ENCODE data around the gene PCDHA9.
"Not testable (repeated sequence)": the region's sequence is repeated elsewhere in the genome, so short reads cannot be mapped to it uniquely, and the experiment has no call there.

PCDHA9 gene, protein sequence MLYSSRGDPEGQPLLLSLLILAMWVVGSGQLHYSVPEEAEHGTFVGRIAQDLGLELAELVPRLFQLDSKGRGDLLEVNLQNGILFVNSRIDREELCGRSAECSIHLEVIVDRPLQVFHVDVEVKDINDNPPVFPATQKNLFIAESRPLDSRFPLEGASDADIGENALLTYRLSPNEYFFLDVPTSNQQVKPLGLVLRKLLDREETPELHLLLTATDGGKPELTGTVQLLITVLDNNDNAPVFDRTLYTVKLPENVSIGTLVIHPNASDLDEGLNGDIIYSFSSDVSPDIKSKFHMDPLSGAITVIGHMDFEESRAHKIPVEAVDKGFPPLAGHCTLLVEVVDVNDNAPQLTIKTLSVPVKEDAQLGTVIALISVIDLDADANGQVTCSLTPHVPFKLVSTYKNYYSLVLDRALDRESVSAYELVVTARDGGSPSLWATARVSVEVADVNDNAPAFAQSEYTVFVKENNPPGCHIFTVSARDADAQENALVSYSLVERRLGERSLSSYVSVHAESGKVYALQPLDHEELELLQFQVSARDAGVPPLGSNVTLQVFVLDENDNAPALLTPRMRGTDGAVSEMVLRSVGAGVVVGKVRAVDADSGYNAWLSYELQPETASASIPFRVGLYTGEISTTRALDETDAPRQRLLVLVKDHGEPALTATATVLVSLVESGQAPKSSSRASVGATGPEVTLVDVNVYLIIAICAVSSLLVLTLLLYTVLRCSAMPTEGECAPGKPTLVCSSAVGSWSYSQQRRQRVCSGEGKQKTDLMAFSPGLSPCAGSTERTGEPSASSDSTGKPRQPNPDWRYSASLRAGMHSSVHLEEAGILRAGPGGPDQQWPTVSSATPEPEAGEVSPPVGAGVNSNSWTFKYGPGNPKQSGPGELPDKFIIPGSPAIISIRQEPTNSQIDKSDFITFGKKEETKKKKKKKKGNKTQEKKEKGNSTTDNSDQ

GRCh38 chr5:140848139-140849102 is at the start of gene PCDHA9:
TSS of gene PCDHA9 (plus strand) at chr5:140848382. CDS start at chr5:140848496, 114 bp downstream.
- not testable (repeated sequence) for H3K36me3 ChIP-seq (ENCODE audit: control insufficient read depth, insufficient read depth, low read length); H3K9me3 ChIP-seq (ENCODE audit: control insufficient read depth, insufficient read depth, low read length); H3K27me3 ChIP-seq (ENCODE audit: control insufficient read depth, insufficient read depth, low read length); H3K27ac ChIP-seq (ENCODE audit: low read length); DNase-seq (ENCODE audit: low read depth, low spot score); H3K4me3 ChIP-seq (ENCODE audit: low read length); H3K4me1 ChIP-seq (ENCODE audit: control insufficient read depth, insufficient read depth, low read length)
- no CpG with 5 or more reads among the region's 48 CpGs for WGBS (ENCODE audit: insufficient coverage, insufficient read length)

DNA sequence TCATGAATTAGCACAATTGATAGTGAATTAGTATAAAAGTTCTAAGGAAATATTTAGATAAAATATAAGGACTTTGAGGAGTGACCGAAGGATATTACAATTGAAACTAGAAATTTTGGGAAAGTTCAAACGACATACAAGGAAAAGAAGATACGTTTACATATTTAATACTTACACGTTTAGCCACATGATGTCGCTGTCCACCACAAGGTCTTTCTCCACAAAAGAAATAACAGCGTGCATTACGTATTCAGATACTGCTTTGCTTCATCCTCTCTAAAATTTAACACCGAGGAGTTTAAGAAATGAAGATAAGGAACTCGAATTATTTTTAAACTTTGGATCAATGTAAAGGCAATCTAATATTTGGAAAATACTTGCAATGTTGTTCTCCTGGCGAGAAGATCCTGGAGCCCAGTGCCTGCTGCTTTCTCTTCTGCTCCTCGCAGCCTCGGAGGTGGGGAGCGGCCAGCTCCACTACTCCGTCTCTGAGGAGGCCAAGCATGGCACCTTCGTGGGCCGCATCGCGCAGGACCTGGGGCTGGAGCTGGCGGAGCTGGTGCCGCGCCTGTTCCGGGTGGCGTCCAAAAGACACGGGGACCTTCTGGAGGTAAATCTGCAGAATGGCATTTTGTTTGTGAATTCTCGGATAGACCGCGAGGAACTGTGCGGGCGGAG is 47.2 kb upstream of the PCDHA9 start, which contains the start of gene PCDHA3:
Gene PCDHA3, plus strand, starts transcription at position 242 of the 678 bp plus-strand sequence.
- Histone ChIP-seq H3K27me3 (ENCODE audit: control insufficient read depth, insufficient read depth, low read length) (no peaks in the 10 kb centered on the region), H3K4me3 (ENCODE audit: low read length) (peak within 1 kb of the TSS; percentile 52; the same call in 1 of the 2 replicates), H3K27ac (ENCODE audit: low read length) (no peak within 1 kb of the TSS), H3K9me3 (ENCODE audit: control insufficient read depth, insufficient read depth, low read length) (no peaks in the 10 kb centered on the region), H3K36me3 (ENCODE audit: control insufficient read depth, insufficient read depth, low read length) (peaks cover 4% of the 10 kb centered on the region; the same call in 1 of the 2 replicates), H3K4me1 (ENCODE audit: control insufficient read depth, insufficient read depth, low read length) (no peaks in the 10 kb centered on the region)
- no CpG with 5 or more reads among the region's 29 CpGs for WGBS (ENCODE audit: insufficient coverage, insufficient read length)
- DNase-seq (ENCODE audit: low read depth, low spot score) = no peak

GRCh38 chr5:140801494-140801841 is 46.7 kb upstream of the PCDHA9 start:
- Histone ChIP-seq H3K27me3 (ENCODE audit: control insufficient read depth, insufficient read depth, low read length) (no peaks in the 10 kb centered on the region), H3K27ac (ENCODE audit: low read length) (no peak overlapping the region), H3K9me3 (ENCODE audit: control insufficient read depth, insufficient read depth, low read length) (no peaks in the 10 kb centered on the region), H3K36me3 (ENCODE audit: control insufficient read depth, insufficient read depth, low read length) (peaks cover 4% of the 10 kb centered on the region; the same call in 1 of the 2 replicates), H3K4me3 (ENCODE audit: low read length) (peak overlapping the region; percentile 52; the same call in 1 of the 2 replicates), H3K4me1 (ENCODE audit: control insufficient read depth, insufficient read depth, low read length) (no peaks in the 10 kb centered on the region)
- WGBS (ENCODE audit: insufficient coverage, insufficient read length) = no CpG with 5 or more reads among the region's 16 CpGs
- no peak for DNase-seq (ENCODE audit: low read depth, low spot score)

DNA sequence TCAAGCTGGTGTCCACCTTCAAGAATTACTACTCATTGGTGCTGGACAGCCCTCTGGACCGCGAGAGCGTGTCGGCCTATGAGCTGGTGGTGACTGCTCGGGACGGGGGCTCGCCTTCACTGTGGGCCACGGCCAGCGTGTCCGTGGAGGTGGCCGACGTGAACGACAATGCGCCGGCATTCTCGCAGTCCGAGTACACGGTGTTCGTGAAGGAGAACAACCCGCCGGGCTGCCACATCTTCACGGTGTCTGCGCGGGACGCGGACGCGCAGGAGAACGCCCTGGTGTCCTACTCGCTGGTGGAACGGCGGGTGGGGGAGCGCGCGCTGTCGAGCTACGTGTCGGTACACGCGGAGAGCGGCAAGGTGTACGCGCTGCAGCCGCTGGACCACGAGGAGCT is 45.8 kb upstream of the PCDHA9 start:
- not testable (repeated sequence) for H3K4me3 ChIP-seq (ENCODE audit: low read length); DNase-seq (ENCODE audit: low read depth, low spot score); H3K36me3 ChIP-seq (ENCODE audit: control insufficient read depth, insufficient read depth, low read length); H3K4me1 ChIP-seq (ENCODE audit: control insufficient read depth, insufficient read depth, low read length); H3K9me3 ChIP-seq (ENCODE audit: control insufficient read depth, insufficient read depth, low read length); H3K27ac ChIP-seq (ENCODE audit: low read length); H3K27me3 ChIP-seq (ENCODE audit: control insufficient read depth, insufficient read depth, low read length)
- no CpG with 5 or more reads among the region's 45 CpGs for WGBS (ENCODE audit: insufficient coverage, insufficient read length)

- H3K4me3 ChIP-seq (ENCODE audit: low read length) = no peak overlapping the region
- no peak overlapping the region for H3K27ac ChIP-seq (ENCODE audit: low read length)
- H3K9me3 ChIP-seq (ENCODE audit: control insufficient read depth, insufficient read depth, low read length) = no peaks in the 10 kb centered on the region
- no peaks in the 10 kb centered on the region for H3K4me1 ChIP-seq (ENCODE audit: control insufficient read depth, insufficient read depth, low read length)
- no CpG with 5 or more reads among the region's 53 CpGs for WGBS (ENCODE audit: insufficient coverage, insufficient read length)
- H3K36me3 ChIP-seq (ENCODE audit: control insufficient read depth, insufficient read depth, low read length) = peaks cover 4% of the 10 kb centered on the region; the same call in 1 of the 2 replicates
- H3K27me3 ChIP-seq (ENCODE audit: control insufficient read depth, insufficient read depth, low read length) = no peaks in the 10 kb centered on the region
- no peak for DNase-seq (ENCODE audit: low read depth, low spot score)
Measured at GRCh38 chr5:140802781-140803271, 45.4 kb upstream of the PCDHA9 start.

DNA sequence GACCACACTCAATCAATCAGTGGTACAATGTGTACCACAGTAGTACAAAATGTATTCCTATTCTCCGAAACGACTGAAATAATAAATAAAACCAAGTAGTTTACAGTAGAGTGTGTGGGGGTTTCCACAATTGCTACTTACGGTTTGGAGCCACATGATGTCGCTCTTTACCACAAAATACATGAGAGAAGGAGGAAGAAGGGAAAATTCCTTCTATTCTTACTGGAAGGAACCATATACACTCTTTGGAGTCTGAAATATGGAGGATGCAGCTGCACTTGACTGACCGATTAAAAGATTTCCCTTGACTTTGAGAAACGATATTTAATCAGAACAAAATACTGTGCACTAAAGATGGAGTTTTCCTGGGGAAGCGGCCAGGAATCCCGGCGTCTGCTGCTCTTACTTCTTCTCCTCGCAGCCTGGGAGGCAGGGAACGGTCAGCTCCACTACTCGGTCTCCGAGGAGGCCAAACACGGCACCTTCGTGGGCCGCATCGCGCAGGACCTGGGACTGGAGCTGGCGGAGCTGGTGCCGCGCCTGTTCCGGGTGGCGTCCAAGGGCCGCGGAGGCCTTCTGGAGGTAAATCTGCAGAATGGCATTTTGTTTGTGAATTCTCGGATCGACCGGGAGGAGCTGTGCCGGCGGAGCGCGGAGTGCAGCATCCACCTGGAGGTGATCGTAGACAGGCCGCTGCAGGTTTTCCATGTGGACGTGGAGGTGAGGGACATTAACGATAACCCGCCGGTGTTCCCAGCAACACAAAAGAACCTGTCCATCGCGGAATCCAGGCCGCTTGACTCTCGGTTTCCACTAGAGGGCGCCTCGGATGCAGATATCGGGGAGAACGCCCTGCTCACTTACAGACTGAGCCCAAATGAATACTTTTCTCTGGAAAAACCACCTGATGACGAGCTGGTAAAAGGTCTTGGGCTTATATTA is 41.1 kb upstream of the PCDHA9 start, which contains the start of gene PCDHA4:
Gene PCDHA4, plus strand, starts transcription at position 235 of the 942 bp plus-strand sequence.
- DNase-seq (ENCODE audit: low read depth, low spot score) = no peak
- Histone ChIP-seq H3K9me3 (ENCODE audit: control insufficient read depth, insufficient read depth, low read length) (no peaks in the 10 kb centered on the region), H3K27me3 (ENCODE audit: control insufficient read depth, insufficient read depth, low read length) (no peaks in the 10 kb centered on the region), H3K4me3 (ENCODE audit: low read length) (peak within 1 kb of the TSS; percentile 74; the same call in 1 of the 2 replicates), H3K27ac (ENCODE audit: low read length) (no peak within 1 kb of the TSS), H3K4me1 (ENCODE audit: control insufficient read depth, insufficient read depth, low read length) (no peaks in the 10 kb centered on the region), H3K36me3 (ENCODE audit: control insufficient read depth, insufficient read depth, low read length) (peaks cover 4% of the 10 kb centered on the region; the same call in 1 of the 2 replicates)
- WGBS (ENCODE audit: insufficient coverage, insufficient read length) = no CpG with 5 or more reads among the region's 47 CpGs

GRCh38 chr5:140808241-140808888 is 39.8 kb upstream of the PCDHA9 start:
- H3K27me3 ChIP-seq (ENCODE audit: control insufficient read depth, insufficient read depth, low read length); H3K27ac ChIP-seq (ENCODE audit: low read length); H3K4me3 ChIP-seq (ENCODE audit: low read length); H3K36me3 ChIP-seq (ENCODE audit: control insufficient read depth, insufficient read depth, low read length); DNase-seq (ENCODE audit: low read depth, low spot score); H3K9me3 ChIP-seq (ENCODE audit: control insufficient read depth, insufficient read depth, low read length); H3K4me1 ChIP-seq (ENCODE audit: control insufficient read depth, insufficient read depth, low read length): not testable (repeated sequence)
- no CpG with 5 or more reads among the region's 62 CpGs for WGBS (ENCODE audit: insufficient coverage, insufficient read length)

DNA sequence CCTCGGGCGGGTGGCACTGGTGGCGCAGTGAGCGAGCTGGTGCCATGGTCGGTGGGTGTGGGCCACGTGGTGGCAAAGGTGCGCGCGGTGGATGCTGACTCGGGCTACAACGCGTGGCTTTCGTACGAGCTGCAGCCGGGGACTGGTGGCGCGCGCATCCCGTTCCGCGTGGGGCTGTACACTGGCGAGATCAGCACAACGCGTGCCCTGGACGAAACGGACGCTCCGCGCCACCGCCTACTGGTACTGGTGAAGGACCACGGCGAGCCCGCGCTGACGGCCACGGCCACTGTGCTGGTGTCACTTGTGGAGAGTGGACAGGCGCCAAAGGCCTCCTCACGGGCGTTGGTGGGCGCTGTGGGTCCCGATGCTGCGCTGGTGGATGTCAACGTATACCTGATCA is 39.3 kb upstream of the PCDHA9 start:
- Histone ChIP-seq H3K27me3 (ENCODE audit: control insufficient read depth, insufficient read depth, low read length) (no peaks in the 10 kb centered on the region), H3K4me3 (ENCODE audit: low read length) (no peak overlapping the region), H3K27ac (ENCODE audit: low read length) (no peak overlapping the region), H3K4me1 (ENCODE audit: control insufficient read depth, insufficient read depth, low read length) (no peaks in the 10 kb centered on the region), H3K9me3 (ENCODE audit: control insufficient read depth, insufficient read depth, low read length) (no peaks in the 10 kb centered on the region), H3K36me3 (ENCODE audit: control insufficient read depth, insufficient read depth, low read length) (no peaks in the 10 kb centered on the region)
- no CpG with 5 or more reads among the region's 43 CpGs for WGBS (ENCODE audit: insufficient coverage, insufficient read length)
- no peak for DNase-seq (ENCODE audit: low read depth, low spot score)

All from iPS DF 6.9 (cell line).